Measurements from ENCODE around the gene THAP7.
"Not testable (repeated sequence)": the region's sequence is repeated elsewhere in the genome, so short reads cannot be mapped to it uniquely, and the experiment has no call there.

THAP7 gene

DNA sequence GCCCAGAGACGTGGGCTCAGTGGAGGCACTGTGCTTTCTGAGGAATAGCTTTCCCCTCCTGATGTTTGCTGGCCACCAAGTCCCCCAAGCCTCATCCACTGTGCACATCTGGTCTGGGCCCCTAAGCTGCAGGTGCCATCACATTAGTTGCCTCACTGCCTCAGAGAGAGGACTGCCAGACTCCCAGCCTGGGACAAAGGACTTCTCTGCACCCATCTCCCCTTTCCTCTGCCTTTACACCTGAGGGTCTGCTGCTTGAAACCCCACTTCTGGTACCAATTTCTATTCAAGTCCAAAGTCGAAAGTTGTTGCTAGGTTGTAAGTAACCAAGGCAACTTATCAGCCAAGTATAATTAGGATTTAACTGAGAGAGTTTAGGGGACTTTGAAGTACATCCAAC lies 23.5 kb downstream of the THAP7 start:
- DNase-seq (ENCODE audit: low read depth), result no peak

DNA sequence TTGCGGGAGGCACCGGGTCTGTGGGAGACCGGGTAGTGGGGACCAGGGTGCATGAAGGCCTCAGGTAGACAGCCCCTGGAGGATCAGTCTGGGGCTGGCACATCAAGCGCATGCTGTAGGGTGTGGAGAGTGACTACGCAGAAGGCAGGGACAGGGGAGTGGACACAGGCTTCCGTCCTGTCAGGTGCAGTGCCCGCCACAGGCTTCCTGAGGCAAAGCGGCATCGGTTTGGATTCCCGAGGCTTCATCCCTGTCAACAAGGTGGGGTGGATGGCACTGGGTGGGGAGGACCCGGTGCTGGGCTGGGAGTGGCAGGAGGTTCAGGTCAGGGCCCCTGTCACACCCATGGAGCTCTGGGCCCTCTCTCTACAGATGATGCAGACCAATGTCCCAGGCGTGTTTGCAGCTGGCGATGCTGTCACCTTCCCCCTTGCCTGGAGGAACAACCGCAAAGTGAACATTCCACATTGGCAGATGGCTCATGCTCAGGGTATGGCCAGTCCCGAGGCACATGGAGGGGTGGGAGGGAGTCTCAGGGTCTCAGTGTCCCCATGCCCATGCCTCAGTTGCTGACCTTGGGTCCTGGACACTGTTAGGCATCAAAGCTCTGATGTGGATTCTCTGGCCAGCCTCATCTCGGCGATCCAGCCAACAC lies 24.3 kb downstream of the THAP7 start:
- no peak for DNase-seq (ENCODE audit: low read depth)

DNA sequence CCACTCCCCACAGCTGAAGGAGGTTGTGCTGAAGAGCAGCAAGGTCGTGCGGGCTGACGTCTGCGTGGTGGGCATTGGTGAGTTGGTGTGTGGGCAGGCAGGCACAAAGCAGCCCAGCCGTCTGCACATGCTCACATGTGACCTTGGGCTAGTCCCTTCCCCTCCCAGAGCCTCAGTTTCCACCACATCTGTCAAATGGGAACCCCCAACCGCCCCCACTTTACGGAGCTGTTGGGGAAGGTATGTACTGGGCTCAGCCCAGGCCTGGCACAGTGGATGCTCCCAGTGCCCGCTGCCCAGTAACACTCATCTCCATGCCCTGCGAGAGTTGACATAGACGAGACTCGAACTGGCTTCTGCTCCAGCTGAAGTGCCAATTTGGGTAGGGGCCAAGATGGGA lies 24.9 kb downstream of the THAP7 start:
- DNase-seq (ENCODE audit: low read depth), result no peak

DNA sequence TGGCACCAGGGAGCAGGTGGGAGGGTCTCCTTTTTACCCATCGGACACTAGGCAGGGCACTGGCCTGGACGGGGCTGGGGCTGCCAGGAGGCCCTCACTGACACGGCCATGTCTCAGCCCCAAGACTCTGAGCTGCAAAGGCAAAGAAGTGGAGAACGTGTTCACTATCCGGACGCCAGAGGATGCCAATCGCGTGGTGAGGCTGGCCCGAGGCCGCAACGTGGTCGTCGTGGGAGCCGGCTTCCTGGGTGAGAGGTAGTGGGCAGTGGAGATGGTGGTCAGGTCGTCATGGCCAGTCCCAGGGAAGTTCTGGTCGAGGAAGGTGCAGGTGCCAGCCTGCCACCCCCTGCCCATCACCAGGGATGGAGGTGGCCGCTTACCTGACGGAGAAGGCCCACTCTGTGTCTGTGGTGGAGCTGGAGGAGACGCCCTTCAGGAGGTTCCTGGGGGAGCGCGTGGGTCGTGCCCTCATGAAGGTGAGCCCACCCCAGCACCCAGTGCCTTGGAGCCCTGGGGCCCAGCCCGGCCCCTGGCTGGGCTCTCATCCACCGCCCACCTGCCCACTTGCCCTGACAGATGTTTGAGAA lies 25.5 kb downstream of the THAP7 start:
- DNase-seq (ENCODE audit: low read depth), result no peak

DNA sequence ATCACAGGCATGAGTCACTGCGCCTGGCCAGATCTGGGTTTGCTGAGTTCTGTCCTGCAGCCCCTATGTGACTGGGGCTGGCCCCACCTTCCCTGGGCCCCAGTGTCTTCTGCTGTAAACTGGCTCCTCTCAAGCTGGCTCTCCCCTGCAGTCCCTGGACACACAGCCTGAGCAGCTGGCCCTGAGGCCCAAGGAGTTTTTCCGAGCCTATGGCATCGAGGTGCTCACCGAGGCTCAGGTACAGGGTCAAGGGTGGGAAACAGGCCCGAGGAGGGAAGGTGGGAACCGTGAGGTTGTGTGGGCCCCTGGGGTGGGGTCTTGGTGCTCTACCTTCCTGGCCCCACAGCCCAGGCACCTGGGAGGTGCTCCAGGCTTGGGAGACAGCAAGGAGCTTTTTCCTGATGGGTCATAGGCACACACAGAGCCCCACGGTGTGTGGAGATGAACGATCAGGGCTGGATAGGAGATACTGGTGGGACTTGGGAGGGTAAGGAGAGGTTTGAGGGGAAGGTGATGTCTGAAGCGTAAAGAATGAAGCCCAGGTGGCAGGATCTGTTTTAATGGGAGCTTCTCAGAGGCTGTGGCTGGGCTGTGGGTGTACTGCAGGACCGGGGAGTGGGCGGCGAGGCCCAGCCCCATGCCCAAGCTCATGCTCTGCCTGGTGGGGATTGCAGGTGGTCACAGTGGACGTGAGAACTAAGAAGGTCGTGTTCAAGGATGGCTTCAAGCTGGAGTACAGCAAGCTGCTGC lies 26.2 kb downstream of the THAP7 start:
- no peak for DNase-seq (ENCODE audit: low read depth)

DNA sequence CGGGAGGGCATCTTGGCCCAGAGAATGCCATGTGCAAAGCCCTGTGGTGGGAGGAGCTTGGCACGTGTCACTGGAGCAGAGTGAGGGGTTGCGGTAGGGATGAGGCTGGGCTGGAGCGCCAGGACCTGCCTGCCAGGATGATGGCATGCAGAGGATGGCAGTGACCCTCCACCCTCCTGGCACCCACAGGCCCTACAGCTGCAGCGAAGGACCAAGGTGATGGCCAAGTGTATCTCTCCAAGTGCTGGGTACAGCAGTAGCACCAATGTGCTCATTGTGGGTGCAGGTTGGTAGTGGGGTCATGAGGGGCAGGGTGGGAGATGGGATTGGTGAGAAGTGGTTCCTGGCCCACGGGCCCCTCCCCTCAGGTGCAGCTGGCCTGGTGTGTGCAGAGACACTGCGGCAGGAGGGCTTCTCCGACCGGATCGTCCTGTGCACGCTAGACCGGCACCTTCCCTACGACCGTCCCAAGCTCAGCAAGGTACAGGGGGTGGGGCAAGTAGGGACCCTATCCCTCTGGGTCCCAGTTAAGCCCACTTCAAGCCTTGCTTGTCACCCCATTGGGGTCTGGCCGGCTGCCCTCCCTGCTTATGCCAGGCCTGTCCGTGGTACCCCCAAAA lies 27.5 kb downstream of the THAP7 start:
- DNase-seq (ENCODE audit: low read depth), result no peak

DNA sequence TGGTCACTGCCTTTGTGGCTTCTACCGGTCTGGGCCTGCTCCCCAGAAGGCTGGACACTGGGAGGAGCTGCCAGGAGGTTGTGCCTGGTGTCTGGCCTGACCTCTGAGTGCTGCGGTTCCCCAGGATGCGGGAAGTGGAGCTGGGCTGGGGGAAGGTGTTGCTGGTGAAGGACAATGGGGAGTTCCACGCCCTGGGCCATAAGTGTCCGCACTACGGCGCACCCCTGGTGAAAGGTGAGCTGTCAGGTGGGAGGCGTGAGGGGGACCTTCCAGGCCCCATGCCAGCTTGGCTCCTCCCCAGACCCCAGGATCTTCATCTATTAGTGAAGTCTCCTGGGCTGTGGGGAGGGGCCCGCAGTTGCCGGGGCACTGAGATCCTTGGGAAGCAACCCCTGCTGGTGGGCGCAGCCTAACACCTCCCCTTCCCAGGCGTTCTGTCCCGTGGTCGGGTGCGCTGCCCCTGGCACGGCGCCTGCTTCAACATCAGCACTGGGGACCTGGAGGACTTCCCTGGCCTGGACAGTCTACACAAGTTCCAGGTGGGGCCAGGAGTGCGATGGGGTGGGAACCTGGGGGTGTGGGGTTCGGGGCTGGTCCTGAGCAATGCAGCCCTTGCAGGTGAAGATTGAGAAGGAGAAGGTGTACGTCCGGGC lies 28.2 kb downstream of the THAP7 start:
- no peak for DNase-seq (ENCODE audit: low read depth)

DNA sequence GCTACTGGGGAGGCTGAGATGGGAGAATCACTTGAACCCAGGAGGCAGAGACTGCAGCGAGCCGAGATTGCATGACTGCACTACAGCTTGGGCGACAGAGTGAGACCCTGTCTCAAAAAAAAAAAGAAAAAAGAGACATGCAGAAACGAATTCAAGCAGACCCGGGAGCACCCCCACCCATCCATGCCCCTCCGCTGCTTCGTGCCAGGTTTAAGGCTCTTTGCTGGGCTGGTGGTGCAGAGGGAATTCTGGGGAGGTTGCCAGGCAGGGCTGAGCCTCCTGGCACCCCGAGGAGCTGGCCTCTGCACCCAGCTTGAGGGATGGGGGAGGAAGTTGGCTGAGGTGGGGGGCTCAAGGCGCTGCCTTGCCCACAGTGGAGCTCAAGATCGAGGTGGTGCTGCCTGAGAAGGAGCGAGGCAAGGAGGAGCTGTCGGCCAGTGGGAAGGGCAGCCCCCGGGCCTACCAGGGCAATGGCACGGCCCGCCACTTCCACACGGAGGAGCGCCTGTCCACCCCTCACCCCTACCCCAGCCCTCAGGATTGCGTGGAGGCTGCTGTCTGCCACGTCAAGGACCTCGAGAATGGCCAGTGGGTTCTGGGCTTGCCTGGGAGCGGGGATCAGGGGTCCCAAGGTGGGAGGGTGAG lies 28.9 kb downstream of the THAP7 start:
- no peak for DNase-seq (ENCODE audit: low read depth)

DNA sequence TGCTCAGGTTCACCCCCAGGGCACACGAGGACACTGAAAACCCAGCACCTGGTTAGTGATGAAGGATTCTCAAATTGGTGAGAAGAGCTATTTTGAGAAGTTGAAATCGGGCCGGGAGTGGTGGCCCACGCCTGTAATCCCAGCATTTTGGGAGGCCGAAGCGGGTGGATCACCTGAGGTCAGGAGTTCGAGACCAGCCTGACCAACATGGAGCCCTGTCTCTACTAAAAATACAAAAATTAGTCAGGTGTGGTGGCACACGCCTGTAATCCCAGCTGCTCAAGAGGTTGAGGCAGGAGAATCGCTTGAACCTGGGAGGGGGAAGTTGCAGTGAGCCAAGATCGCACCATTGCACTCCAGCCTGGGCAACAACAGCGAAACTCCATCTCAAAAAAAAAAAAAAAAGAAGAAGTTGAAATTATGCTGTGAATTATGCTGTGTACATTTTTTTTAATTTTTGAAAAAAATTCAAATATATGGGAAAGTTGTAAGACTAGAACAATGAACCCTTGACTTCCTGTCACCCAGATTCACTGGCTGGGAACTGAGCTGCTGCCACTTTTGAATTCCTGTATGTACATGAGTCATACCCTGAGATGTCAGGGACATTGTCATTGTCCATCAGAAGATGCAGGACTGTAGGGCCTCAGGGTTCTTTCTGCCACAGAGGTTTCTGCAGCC lies 29.8 kb downstream of the THAP7 start:
- DNase-seq (ENCODE audit: low read depth), result not testable (repeated sequence)

DNA sequence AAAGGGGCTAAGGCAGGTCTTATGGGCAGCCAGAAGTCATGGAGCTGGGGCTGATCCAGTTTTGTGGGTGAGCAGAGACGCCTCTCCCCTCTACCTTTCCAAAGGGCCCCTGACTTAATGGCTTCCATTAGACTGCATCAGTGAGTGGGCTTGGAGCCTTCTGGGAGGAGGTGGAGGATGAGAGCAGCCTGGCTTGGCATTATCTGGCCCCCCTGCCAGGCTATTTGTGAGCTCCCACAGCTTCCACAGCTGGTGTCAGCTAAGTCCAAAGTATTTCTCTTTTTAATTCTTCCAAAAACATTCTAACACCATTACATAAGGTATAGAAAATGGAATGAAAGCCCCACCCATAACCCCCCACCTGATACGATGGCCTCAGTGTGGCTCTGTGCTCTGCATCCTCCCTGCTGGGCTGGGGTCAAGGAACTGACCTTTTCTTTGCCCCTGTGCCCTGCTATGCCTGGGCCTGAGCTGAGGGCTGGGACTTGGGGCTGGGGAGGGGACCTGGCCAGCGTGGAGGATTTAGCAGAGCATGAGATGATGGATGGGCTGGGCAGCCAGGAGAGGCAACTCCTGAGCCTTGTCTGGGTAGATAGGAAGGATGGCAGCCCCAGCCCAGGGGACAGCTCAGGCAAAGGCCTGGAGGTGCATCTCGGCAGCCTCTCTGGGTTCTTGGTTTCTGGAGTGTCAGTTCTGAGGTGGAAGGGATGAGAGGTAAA lies 30.8 kb downstream of the THAP7 start:
- no peak for DNase-seq (ENCODE audit: low read depth)

DNA sequence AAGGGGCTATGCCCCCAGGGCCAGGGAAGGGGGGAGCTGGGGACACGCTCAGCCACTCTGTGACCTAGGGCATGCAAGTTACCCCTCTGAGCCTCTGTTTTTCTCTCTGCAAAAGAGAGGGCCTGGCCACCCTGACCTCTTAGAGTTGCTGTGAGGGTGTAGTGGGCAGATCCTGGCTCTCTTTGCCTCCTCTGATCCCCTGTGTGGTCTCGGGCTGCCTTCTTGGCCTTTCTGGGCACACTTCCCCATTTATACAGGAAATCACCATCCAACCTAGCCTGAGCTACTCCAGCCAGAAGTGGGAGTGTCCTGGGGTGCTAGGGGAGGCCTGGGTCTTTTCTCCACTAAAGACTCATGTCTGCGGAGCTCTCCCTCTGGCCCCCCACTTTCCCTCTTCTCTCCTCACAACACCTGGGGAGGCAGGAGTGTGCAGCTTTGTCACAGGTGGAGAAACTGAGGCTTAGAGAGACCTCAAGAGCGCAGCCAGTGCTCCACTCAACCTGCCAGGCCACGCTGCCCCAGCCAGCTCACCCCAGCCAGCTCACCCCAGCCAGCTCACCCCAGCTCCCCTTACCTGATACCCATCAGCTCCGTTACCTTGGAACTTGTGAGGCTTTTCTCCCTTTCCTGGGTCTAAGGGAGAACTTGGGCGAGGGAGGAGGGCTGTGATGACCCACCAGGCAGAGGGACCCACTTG lies 33.5 kb downstream of the THAP7 start:
- no peak for DNase-seq (ENCODE audit: low read depth)

DNA sequence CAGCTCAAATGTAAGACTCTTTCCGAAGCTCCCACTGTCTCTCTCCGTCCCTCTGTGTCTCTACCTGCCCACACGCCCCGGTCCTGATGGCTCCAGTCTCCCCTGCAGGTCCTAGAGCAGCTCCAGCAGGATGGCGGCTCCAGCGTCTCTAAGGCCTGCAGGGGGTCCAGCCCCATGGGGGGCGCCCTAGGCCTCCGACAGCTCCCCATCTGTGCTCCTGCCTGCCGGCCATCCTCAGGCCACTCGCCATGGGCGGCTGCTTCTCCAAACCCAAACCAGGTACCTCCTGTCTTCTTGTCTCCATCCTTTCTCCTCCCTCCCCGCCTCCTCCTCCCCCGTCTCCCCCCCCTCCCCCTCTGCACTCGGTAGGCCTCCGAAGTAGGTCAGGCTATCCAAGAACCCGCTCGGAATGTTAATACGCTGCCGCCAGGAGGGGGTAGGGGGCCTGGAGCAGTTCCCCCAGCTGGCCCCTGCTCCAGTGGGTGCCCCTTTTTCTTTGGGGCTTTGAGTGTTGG lies 34.2 kb downstream of the THAP7 start:
- DNase-seq (ENCODE audit: low read depth), result no peak

DNA sequence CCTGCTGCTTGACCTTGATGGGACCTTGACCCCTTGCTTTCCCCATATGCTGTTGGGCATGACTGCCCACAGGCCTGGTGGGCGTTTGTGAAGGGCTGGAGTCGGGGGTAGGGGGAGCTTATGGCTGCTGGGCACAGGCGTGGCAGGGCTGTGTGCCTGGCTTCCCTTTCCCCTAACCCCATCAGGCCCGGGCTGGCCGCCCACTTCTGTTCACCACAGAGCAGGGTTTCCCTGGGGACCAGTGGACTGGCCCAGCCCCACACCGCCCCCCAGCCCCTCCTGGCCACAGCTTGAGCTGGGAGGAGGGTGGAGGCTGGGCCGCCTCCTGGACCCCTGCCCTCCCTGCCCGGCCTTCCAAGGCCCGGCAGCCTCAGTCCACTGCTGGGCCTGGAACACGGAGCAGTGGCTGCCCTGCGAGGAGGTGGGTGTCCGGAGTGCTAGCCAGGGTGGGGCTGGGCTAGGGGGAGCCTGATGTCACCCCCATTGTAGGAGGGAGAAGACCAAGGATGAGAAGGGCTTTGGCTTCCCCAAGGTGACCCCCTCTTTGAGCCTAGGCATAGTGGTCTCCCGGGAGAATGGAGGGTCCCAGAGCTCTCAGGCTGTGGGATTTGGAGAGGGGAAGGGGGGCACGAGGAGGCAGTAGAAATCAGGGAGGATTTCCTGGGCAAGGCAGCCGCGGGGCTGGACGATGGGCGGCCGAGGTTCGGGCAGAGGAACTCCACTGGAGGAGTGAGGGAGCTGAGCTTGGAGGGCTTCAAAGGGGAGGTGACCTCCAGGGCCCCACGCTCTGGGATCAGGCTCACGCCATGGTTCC lies 34.8 kb downstream of the THAP7 start, which contains the start of gene AIFM3:
AIFM3 (plus strand) TSS at position 373 of the 814 bp plus-strand sequence. CDS start 690 bp downstream, outside the sequence.
- no peak for DNase-seq (ENCODE audit: low read depth)

DNA sequence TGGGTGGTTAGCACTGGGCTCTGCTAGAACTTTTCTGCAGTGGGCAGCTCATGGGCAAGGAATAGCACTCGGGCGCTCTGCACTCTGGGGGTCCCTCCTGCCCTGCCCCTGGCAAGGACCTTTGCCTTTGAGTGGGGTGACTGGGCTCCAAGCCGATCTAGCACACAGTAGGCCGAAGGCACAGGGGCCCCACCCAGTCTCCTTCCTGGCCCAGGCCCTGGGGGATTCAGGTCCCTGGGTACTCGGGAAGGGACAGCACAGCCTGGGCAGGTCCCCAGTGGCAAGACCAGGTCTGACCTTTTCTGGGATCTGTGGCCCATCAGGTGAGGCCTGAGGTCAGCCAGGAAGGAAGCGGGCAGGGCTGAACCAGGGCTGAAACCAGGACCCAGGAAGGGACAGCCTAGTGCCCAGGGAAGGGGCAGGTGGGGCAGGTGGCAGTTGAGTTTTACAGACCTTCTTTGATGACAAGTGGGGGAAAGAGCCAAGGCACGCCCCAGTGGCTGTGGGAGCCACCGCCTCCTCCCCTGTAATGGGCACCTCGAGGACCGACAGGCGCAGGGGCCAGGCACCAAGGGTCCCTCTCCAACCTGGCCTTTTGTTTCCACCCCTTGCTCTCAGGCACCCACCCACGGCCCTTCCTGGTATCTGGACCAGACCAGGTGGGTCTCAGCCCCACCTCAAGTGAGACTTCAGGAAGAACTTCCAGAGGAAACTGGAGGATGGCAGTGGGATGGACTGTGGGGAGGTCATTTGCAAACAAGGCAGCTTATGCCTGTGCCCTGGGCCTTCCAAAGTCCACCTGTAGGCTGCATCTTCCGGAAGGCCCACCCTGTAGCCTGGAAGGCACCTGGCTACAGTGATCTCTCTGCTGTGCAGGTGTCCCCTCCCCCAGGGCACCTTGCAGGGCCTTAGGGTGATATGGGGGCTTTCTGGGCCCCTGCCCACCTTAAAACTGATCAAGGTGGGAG lies 35.7 kb downstream of the THAP7 start:
- DNase-seq (ENCODE audit: low read depth), result no peak

DNA sequence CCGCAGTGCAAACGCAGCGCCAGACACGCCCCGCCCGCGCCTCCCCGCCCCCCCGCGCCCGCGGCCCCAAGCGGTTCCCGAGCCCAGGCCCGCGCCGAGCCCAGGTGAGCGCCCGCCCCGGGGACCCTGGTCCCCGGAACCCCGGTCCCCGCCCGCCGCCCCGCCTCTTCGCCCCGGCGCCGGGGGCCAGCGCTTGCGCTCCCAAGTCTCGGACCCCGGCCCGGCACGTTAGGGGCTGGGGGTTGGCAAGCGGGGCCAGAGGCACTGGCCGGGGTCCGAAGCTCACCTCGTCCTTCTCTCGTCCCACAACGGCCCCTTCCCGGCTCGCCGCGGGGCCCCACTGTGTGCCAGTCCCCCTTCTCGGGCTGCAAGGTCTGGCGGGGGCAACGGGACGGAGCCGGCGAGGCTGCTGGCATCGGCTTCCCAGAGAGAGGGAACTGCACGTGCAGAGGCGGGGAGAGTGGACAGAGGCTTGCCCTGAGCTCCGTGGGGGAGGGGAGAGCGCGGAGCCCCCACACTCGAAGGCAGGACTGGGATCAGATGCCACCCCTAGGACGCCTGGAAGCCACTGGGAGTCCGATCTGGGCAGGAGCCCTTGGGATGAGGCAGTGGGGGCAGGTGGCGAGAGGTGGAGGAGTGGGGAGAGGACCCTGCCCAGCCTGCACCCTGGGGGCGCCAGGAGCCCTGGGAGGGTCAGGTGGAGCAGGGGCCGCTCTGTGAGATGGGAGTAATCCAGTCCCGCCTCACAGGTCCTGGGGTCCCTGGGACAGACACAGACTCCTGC lies 36.6 kb downstream of the THAP7 start:
- no peak for DNase-seq (ENCODE audit: low read depth)

DNA sequence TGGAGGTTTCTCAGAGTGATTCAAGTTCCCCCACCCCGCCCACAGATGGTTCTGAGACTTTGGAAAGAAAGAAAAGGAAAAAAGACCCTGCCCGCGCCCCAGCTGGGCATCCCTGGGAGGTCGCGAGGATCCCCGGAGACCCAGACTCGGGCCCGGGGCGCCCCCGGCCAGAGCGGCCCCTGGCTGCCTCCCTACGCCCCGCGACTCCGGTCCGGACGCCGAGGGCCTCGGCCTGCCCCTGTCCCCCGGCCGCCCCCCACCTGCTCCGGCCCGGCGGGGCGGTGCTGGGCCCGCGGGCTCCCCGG lies 37.2 kb downstream of the THAP7 start:
- DNase-seq (ENCODE audit: low read depth), result no peak
